Embryonic facial prominence (tissue), 1 donor: ENCODE data around the gene KDM6B.
A peak's percentile ranks its signal among the peaks of the same experiment; 100 is the strongest.

ENCODE experiments used
- DNase-seq: peaks from one replicate; pipeline ENCODE4 v3.0.0-alpha.2; 2016; ENCODE audit errors: extremely low spot score

Gene KDM6B

GRCh38 chr17:7840441-7840840 is 6.4 kb downstream of the KDM6B start:
- DNase-seq = no peak

DNA sequence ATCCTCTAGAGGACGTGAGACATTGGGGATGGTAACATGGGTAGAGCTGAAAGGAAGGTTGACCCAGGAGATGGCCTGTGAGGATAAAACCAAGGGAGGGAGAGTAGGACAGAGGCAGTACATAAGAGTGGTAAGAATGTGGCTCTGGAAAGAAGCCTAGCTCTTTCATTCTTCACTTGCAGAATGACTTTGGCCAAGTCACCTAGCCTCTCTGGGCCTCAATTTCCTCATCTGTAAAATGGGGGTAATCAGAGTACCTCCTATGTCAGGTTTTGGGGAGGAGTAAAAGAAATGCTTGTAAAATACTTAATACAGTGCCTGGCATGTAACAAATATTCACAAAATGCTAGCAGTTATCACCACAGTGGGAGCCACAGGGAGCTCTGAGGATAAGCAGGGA is 6.9 kb downstream of the KDM6B start:
- DNase-seq = no peak

- DNase-seq = no peak
Observed at GRCh38 chr17:7841396-7841914, 7.4 kb downstream of the KDM6B start.

DNA sequence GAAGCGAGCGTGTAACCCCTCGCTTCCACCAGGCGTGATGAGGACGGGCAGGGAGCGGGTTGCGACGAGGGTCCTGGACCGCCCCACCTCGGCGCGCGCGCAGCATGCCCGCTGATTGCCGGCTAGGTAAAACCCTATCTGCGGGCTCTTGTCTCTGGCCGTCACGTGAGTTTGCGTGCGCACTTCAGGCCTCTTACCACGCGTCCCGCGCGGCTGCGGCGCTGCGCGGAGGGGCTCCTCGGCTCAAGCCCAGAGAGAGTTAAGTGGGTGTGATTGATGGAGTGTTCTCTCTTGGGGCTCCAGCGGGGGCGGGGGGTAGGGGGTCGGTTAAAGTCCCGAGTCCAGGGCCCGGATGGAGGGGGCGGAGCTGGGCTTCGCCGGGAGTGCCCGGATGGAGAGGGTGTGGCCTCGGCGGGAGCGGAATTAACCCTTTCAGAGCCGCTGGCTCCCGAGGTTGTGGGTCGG is 7.9 kb downstream of the KDM6B start:
- peak; percentile 85 for DNase-seq

DNA sequence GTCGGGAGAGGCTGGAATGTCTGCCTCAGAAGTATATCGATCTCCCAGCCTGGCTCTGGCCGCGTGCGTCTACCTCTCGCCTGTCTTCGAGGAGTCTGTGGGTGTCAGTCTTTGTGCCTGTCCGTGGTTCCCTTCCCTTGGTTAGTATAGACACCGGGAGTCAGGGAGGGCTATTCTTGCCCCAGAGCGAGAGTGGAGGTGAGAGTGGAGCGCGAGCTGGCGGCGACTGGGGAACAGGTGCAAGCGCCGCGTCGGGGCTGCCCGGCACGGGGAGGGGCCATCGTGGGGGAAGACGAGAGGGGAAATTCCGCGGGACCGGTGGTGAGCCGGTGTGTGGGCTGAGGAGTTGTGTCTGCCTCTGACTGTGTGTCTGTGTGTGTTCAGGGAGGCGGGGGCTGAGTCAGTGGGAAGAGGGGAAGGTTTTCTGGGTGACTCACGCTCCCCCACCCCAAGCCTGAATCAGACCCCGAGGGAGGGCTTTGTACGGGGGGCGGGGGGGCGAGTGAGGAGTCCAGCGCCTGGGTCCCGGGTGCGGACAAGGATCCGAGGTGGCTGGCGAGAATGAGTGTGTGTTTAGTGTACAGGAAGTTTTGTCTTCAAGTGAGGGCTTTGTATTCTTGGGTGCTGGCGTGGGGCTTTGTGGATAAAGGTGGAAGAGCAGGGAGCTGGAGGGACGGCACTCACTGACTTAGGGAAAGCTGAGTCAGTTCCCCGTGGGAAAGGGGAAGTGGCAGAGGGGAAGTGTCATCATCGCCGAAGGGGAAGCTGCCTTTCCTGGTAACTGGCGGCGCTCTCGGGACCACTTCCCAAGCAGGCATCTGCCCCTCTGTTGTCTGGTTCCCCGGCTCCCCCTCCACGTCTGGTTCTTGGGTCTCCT is 8.6 kb downstream of the KDM6B start:
- no peak for DNase-seq

- no peak for DNase-seq
Observed at GRCh38 chr17:7843257-7843535, 9.2 kb downstream of the KDM6B start.

GRCh38 chr17:7843536-7844291 is 9.7 kb downstream of the KDM6B start:
- DNase-seq = peak; percentile 61

DNA sequence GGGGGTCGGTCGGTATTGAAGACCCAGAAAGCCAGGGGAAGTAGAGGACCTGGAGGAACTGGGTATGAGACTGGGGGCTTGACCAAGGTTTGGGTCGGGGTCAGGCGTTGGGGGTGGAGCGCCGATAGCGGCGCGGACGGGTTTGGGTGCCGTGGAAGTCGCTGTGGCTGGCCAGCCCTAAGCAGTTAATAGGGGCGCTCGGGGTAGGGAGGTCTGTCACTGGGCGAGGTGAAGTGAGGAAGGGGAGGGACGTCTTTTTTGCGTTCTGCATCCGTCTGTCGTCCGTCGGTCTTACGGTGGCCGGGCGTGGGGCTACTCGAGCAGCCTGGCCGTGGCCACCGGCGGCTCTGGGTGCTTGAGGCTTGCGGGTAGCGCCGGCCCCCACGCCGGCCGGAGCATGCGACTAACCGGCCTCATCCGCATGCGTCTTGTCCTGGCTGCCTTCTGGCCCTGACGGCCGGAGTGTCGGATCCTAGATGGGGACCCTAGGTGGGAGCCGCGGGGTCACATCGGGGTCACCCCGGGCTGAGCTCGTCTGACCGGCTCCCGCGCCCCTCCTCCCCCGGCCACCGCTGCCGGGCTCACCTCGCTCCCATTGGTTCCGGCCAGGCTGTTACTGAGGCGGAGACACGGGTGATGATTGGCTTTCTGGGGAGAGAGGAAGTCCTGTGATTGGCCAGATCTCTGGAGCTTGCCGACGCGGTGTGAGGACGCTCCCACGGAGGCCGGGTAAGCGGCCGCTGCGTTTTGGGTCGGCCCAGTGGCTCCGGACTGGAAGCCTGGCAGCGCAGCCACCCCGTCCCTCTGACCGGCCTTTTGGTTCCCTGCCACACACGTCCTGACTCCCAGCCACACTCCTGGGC is 10.5 kb downstream of the KDM6B start:
- DNase-seq = peak; percentile 89

GRCh38 chr17:7845359-7846062 is 11.5 kb downstream of the KDM6B start:
- DNase-seq = no peak

DNA sequence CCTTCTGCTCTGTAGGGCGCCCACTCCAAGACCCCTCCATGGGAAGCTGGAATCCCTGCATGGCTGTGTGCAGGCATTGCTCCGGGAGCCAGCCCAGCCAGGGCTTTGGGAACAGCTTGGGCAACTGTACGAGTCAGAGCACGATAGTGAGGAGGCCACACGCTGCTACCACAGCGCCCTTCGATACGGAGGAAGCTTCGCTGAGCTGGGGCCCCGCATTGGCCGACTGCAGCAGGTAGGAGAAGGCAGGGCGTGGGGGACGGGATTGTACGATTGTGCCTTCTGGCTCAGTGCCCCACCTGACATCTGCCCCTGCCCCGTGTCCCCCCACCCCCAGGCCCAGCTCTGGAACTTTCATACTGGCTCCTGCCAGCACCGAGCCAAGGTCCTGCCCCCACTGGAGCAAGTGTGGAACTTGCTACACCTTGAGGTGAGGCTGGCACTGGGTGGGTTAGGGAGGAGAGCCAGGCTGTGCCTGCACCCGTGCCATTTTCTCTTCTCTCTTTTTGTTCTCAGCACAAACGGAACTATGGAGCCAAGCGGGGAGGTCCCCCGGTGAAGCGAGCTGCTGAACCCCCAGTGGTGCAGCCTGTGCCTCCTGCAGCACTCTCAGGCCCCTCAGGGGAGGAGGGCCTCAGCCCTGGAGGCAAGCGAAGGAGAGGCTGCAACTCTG is 12.2 kb downstream of the KDM6B start:
- no peak for DNase-seq

GRCh38 chr17:7846765-7847661 is 13.0 kb downstream of the KDM6B start:
- no peak for DNase-seq

DNA sequence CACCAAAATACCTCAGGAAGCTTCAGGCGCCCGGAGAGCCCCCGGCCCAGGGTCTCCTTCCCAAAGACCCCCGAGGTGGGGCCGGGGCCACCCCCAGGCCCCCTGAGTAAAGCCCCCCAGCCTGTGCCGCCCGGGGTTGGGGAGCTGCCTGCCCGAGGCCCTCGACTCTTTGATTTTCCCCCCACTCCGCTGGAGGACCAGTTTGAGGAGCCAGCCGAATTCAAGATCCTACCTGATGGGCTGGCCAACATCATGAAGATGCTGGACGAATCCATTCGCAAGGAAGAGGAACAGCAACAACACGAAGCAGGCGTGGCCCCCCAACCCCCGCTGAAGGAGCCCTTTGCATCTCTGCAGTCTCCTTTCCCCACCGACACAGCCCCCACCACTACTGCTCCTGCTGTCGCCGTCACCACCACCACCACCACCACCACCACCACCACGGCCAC is 14.1 kb downstream of the KDM6B start:
- DNase-seq = no peak

DNA sequence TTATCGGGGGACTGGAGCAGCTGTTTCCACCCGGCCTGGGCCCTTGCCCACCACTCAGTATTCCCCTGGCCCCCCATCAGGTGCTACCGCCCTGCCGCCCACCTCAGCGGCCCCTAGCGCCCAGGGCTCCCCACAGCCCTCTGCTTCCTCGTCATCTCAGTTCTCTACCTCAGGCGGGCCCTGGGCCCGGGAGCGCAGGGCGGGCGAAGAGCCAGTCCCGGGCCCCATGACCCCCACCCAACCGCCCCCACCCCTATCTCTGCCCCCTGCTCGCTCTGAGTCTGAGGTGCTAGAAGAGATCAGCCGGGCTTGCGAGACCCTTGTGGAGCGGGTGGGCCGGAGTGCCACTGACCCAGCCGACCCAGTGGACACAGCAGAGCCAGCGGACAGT is 14.7 kb downstream of the KDM6B start:
- DNase-seq = no peak

- no peak for DNase-seq
Observed at GRCh38 chr17:7849130-7849750, 15.2 kb downstream of the KDM6B start.

GRCh38 chr17:7849751-7850504 is 15.9 kb downstream of the KDM6B start:
- no peak for DNase-seq

DNA sequence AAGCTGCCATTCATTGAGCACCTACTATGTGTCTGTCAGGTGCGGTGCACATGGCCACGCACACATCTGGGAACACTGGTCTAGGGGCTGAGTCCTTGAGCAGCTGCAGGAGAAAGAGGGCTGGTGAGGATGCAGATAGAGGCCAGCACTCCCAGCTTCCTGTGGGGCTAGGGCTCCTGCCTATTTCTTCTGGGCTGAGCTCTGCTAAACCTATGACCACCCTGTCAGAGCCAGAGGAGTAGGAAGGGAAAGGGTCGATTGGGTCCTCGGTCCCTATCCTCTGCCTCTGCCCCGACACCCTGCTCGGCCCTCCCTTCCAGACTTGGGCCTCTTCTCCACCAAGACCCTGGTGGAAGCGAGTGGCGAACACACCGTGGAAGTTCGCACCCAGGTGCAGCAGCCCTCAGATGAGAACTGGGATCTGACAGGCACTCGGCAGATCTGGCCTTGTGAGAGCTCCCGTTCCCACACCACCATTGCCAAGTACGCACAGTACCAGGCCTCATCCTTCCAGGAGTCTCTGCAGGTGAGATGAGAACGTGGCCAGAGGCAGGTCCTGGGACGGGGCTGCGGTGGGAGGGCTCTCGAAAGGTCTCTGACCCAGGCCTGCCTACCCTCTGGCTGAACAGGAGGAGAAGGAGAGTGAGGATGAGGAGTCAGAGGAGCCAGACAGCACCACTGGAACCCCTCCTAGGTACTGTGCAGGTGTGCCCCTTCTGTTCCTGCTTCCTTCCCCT is 16.9 kb downstream of the KDM6B start:
- no peak for DNase-seq

DNA sequence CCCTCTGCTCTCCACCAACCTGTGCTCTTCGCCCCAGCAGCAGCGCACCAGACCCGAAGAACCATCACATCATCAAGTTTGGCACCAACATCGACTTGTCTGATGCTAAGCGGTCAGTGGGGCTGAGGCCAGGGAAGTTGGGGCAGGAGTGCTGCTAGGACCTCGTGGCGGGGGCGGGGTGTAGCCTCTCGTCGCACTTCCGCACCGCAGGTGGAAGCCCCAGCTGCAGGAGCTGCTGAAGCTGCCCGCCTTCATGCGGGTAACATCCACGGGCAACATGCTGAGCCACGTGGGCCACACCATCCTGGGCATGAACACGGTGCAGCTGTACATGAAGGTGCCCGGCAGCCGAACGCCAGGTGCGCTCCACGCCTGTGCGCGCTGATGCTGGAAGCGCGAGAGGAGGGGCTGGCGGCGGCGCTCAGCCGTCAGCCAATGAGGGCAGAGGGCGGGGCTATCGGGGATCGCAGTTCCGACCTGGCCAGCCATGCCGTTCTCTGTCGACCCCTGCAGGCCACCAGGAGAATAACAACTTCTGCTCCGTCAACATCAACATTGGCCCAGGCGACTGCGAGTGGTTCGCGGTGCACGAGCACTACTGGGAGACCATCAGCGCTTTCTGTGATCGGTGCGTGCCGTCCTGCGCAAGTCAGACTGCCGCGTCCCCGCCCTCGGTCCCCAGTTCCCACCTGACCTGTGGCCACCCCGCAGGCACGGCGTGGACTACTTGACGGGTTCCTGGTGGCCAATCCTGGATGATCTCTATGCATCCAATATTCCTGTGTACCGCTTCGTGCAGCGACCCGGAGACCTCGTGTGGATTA is 17.6 kb downstream of the KDM6B start:
- peak; percentile 85 for DNase-seq
